GM12878 (cell line): Measurements from ENCODE around the gene RPL27A. TPM values are rescaled to one million over a fixed set of nuclear protein-coding genes. Genes with fewer than 3 reads are reported as not detected.

Source experiments
- BACH1 ChIP-seq: fragments of 450-650 bp; IDR thresholded peaks from 2 replicates; pipeline ENCODE4 v1.6.1; 2017; ENCODE audit warnings: mild to moderate bottlenecking, borderline replicate concordance
- BCL11A ChIP-seq: IDR thresholded peaks from 2 replicates; pipeline ENCODE4 v1.6.1; 2011; ENCODE audit warnings: low read depth, low read length
- CREM ChIP-seq: IDR thresholded peaks from 2 replicates; pipeline ENCODE4 v1.6.1; 2014; ENCODE audit warnings: antibody characterized with exemption, low read depth
- KLF5 ChIP-seq: fragments of 450-650 bp; IDR thresholded peaks from 2 replicates; pipeline ENCODE4 v1.6.1; 2014; ENCODE audit warnings: mild to moderate bottlenecking; ENCODE audit not compliant: partially characterized antibody
- MYB ChIP-seq: fragments of 150-350 bp; IDR thresholded peaks from 2 replicates; pipeline ENCODE4 v1.6.1; 2014; ENCODE audit warnings: mild to moderate bottlenecking, low read depth, low read length, borderline replicate concordance
- NFIC ChIP-seq: IDR thresholded peaks from 2 replicates; pipeline ENCODE4 v1.6.1; 2012; ENCODE audit warnings: low read depth, mild to moderate bottlenecking, inconsistent platforms, low read length, moderate library complexity
- NFXL1 ChIP-seq: fragments of 450-650 bp; IDR thresholded peaks from 2 replicates; pipeline ENCODE4 v1.6.1; 2017; ENCODE audit warnings: antibody characterized with exemption, mild to moderate bottlenecking, borderline replicate concordance
- PAX5 ChIP-seq: IDR thresholded peaks from 2 replicates; pipeline ENCODE4 v1.6.1; 2011; ENCODE audit warnings: low read depth, low read length, borderline replicate concordance
- RAD51 ChIP-seq: fragments of 450-650 bp; IDR thresholded peaks from 2 replicates; pipeline ENCODE4 v1.6.1; 2016; ENCODE audit warnings: moderate library complexity, mild to moderate bottlenecking, inconsistent platforms
- RBBP5 ChIP-seq: fragments of 200-600 bp; sonication (generic); conservative IDR thresholded peaks from 2 replicates; pipeline ENCODE4 v1.6.1; 2016
- SIX5 ChIP-seq: IDR thresholded peaks from 2 replicates; pipeline ENCODE4 v1.6.1; 2011; ENCODE audit warnings: mild to moderate bottlenecking, low read depth, low read length, moderate library complexity; ENCODE audit not compliant: severe bottlenecking
- SKIL ChIP-seq: fragments of 450-650 bp; IDR thresholded peaks from 2 replicates; pipeline ENCODE4 v1.6.1; 2017; ENCODE audit warnings: mild to moderate bottlenecking, low read depth, inconsistent platforms; ENCODE audit not compliant: poor library complexity, severe bottlenecking
- TCF3 ChIP-seq: IDR thresholded peaks from 2 replicates; pipeline ENCODE4 v1.6.1; 2012; ENCODE audit warnings: low read depth, mild to moderate bottlenecking, low read length, borderline replicate concordance; ENCODE audit not compliant: insufficient read depth
- YY1 ChIP-seq: IDR thresholded peaks from 2 replicates; pipeline ENCODE4 v1.6.1; 2011; ENCODE audit warnings: low read depth, mild to moderate bottlenecking, low read length
- ZBED1 ChIP-seq: IDR thresholded peaks from 2 replicates; pipeline ENCODE4 v1.6.1; 2016; ENCODE audit warnings: borderline replicate concordance
- ZBTB11 ChIP-seq: fragments of 450-650 bp; formaldehyde crosslinking; IDR thresholded peaks from 2 replicates; pipeline ENCODE4 v1.5.0; 2022; ENCODE audit warnings: mild to moderate bottlenecking, missing genetic modification characterization
- ZNF687 ChIP-seq: fragments of 450-650 bp; IDR thresholded peaks from 2 replicates; pipeline ENCODE4 v1.6.1; 2017; ENCODE audit warnings: mild to moderate bottlenecking, moderate library complexity
- ZZZ3 ChIP-seq: IDR thresholded peaks from 2 replicates; pipeline ENCODE4 v1.6.1; 2011; ENCODE audit warnings: low read depth; ENCODE audit not compliant: control insufficient read depth, insufficient read length
- polyA plus RNA-seq, 11 experiments: library from polyadenylated mRNA; depleted of rRNA in 4 of 11; unstranded in 6 of 11; stranded (reverse) in 5 of 11; fragments of >200 nt; fragmentation: Nextera tagmentation in 4 of 11; fragmentation: Illumina TruSeq in 1 of 11; extraction: Ambion mirVana in 4 of 11; extraction: Trizol in 1 of 11; gene quantifications; 1 replicate in 1 of 11; 2 replicates in 10 of 11; pipeline versions ENCODE4 v1.2.1 to v1.2.3, GENCODE V29; 2011 to 2016; ENCODE audit warnings: inconsistent platforms in 2 of 11, missing spikeins in 2 of 11, low read depth in 1 of 11
- total RNA-seq, 4 experiments: library from RNA; depleted of rRNA in 3 of 4; stranded (reverse); fragments of >200 nt in 3 of 4; fragmentation: Illumina TruSeq in 1 of 4; extraction: Trizol in 1 of 4; gene quantifications; 2 replicates each; pipeline versions ENCODE4 v1.2.1 to v1.2.3, GENCODE V29; 2013 to 2021

RPL27A gene
- total and polyA plus RNA-seq, 10 of the 15 experiments (the other 5 are each of a cell fraction or from before 2014, with no cell fraction given): 978 to 4,776 (median 1,959) TPM

GRCh38 chr11:8682303-8683114 is at the start of gene RPL27A, which contains the start of gene TRIM66 (continued):
- peak; percentile 42 for TF ChIP-seq SKIL
- no peak for TF ChIP-seq BCL11A
- TF ChIP-seq PAX5: peak; percentile 56; the same call in 1 of the 2 replicates
- no peak for TF ChIP-seq RAD51
- no peak for TF ChIP-seq KLF5
- TF ChIP-seq YY1: peak; percentile 73
- no peak for TF ChIP-seq NFIC
- no peak for TF ChIP-seq RBBP5
- TF ChIP-seq NFXL1: no peak
- peak; percentile 86 for TF ChIP-seq BACH1
- peak; percentile 76 for TF ChIP-seq CREM
- TF ChIP-seq ZZZ3: no peak
- no peak for TF ChIP-seq MYB
- TF ChIP-seq ZBTB11 (CRISPR knock-in tag): no peak
- no peak for TF ChIP-seq SIX5
- TF ChIP-seq TCF3: peak; percentile 65; the same call in 1 of the 2 replicates
- peak; percentile 88 for TF ChIP-seq ZNF687
- TF ChIP-seq ZBED1: peak; percentile 74; the same call in 1 of the 2 replicates
